ENCODE measurements around the gene SCFD2.

Gene SCFD2

DNA sequence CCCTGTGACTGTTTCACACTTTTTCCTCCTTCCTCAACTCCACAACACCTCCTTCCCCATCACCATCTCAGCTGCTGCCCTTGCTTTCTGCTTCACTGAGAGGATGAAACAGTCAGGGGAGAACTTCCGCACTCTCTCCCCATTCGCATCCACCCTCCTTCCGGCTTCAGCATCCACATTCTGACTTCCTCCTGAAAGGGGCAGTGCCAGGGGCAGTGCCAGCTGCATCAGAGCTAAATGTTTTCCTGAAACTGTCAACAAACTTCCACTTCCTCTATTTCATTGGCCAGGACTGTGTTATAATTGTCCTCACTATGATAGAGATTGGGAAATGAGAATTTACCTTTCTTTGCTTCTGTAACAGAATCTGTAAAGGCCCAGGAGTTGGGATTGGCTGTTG is 521.9 kb downstream of the SCFD2 start:
- TF ChIP-seq, protein P1, sequence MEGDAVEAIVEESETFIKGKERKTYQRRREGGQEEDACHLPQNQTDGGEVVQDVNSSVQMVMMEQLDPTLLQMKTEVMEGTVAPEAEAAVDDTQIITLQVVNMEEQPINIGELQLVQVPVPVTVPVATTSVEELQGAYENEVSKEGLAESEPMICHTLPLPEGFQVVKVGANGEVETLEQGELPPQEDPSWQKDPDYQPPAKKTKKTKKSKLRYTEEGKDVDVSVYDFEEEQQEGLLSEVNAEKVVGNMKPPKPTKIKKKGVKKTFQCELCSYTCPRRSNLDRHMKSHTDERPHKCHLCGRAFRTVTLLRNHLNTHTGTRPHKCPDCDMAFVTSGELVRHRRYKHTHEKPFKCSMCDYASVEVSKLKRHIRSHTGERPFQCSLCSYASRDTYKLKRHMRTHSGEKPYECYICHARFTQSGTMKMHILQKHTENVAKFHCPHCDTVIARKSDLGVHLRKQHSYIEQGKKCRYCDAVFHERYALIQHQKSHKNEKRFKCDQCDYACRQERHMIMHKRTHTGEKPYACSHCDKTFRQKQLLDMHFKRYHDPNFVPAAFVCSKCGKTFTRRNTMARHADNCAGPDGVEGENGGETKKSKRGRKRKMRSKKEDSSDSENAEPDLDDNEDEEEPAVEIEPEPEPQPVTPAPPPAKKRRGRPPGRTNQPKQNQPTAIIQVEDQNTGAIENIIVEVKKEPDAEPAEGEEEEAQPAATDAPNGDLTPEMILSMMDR (IDR thresholded peaks at IDR 0.05; ENCODE audit: unreplicated experiment in 3 of 3) = no peak
- peak overlapping the region in 2 of 3 experiments; percentile 90 to 96 for H3K27ac Mint-ChIP-seq
- no peaks in the 10 kb centered on the region for H3K27me3 Mint-ChIP-seq (ENCODE audit: low read depth)
- H3K36me3 Mint-ChIP-seq (ENCODE audit: low read depth) = no peaks in the 10 kb centered on the region
- no peaks in the 10 kb centered on the region for H3K9me3 Mint-ChIP-seq
- H3K4me3 Mint-ChIP-seq = no peak overlapping the region
- H3K4me1 Mint-ChIP-seq = peaks cover 62% of the 10 kb centered on the region

DNA sequence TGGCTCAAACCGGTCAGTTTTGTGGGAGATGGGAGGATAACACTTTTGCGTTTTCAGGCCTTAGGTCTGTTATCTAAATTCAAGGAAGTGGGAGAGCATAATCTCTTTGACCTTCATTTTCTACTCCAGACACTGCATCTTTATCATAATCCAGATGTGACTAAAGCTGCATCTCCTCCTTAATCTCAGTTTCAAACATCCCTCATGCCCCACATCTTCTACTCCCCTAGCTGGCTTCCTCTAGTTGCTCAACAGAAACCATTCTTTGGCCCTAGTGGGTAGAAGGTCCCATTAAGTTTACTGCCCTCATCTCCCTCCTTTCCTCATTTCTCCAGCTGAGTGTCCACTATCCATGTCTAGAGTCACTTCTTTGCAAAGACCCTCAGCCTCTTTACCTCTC is 522.5 kb downstream of the SCFD2 start:
- TF ChIP-seq, protein P1 (IDR thresholded peaks at IDR 0.05; ENCODE audit: unreplicated experiment in 3 of 3) = no peak
- no peaks in the 10 kb centered on the region for H3K27me3 Mint-ChIP-seq (ENCODE audit: low read depth)
- no peaks in the 10 kb centered on the region for H3K36me3 Mint-ChIP-seq (ENCODE audit: low read depth)

DNA sequence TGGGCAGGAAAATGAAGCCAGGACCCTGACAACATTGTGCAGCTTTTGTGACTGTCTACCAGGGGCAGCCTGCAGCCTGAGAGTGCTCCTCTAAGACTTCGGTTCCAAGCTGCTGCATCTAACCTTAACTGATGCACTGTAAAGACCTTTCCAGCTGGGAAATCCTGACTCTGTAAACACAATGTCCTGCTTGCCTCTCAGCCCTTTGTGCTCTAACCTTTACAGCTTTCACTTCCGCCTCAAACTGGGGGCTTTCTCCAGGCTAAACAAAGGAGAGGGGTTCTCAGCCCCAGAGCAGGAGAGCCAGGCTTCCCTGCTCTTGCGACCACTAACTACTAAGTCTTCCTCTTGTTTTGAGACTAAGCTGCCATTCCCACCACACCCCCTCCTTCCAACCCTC is 523.1 kb downstream of the SCFD2 start:
- TF ChIP-seq, protein P1 (IDR thresholded peaks at IDR 0.05; ENCODE audit: unreplicated experiment in 3 of 3) = no peak
- no peaks in the 10 kb centered on the region for H3K36me3 Mint-ChIP-seq (ENCODE audit: low read depth)
- peaks cover 67% of the 10 kb centered on the region for H3K4me1 Mint-ChIP-seq
- no peaks in the 10 kb centered on the region for H3K9me3 Mint-ChIP-seq
- no peak overlapping the region for H3K4me3 Mint-ChIP-seq
- H3K27ac Mint-ChIP-seq = peak overlapping the region; percentile 70 to 96 (median 90)
- no peaks in the 10 kb centered on the region for H3K27me3 Mint-ChIP-seq (ENCODE audit: low read depth)

More for the DNA sequence above, 522.5 kb downstream of the SCFD2 start:
- peaks cover 67% of the 10 kb centered on the region for H3K4me1 Mint-ChIP-seq
- H3K4me3 Mint-ChIP-seq = no peak overlapping the region
- H3K27ac Mint-ChIP-seq = peak overlapping the region; percentile 70 to 96 (median 90)
- H3K9me3 Mint-ChIP-seq = no peaks in the 10 kb centered on the region

DNA sequence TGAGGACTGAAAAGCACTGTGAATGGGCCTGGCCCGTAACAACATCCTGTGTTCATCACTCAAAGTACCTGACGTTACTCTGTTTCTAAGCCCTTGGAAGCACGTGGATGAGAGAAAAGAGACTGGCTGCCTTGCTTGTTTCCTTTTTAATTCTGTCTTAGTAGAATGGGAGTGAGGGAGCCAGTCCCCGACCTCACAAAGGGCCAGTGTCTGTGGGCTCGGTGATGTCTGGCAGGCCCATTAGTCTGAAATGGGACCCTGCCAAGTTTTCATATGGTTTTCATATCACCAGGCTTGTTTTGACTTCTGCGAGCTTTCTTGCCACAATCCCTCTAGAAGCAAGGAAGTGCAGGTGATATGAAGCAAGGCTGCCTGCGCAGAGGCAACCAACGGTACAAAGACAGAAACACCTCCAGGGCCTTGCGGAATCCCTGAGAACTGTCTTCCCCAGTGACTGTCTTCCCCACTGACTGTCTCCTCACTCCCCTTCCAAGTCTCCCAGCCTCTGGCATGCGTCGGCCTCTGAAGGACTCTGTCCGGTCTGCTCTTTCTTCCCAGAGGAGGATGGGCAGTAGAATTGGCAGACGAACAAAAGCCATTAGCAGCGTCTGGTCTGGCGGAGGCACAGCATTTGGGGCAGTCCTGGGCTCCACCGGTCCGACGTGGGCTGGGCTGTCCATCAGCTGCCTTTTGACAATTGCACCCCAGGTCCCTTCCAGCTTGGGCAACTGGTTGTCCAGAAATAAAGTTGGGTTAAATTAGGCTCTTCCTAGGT is 524.0 kb downstream of the SCFD2 start:
- peaks cover 69% of the 10 kb centered on the region for H3K4me1 Mint-ChIP-seq
- no peaks in the 10 kb centered on the region for H3K9me3 Mint-ChIP-seq
- H3K4me3 Mint-ChIP-seq = peak overlapping the region in 1 of 3 experiments; percentile 53
- TF ChIP-seq, protein P1 (IDR thresholded peaks at IDR 0.05; ENCODE audit: unreplicated experiment in 3 of 3) = no peak
- H3K36me3 Mint-ChIP-seq (ENCODE audit: low read depth) = no peaks in the 10 kb centered on the region
- no peaks in the 10 kb centered on the region for H3K27me3 Mint-ChIP-seq (ENCODE audit: low read depth)
- H3K27ac Mint-ChIP-seq = peak overlapping the region; percentile 67 to 96 (median 90)

DNA sequence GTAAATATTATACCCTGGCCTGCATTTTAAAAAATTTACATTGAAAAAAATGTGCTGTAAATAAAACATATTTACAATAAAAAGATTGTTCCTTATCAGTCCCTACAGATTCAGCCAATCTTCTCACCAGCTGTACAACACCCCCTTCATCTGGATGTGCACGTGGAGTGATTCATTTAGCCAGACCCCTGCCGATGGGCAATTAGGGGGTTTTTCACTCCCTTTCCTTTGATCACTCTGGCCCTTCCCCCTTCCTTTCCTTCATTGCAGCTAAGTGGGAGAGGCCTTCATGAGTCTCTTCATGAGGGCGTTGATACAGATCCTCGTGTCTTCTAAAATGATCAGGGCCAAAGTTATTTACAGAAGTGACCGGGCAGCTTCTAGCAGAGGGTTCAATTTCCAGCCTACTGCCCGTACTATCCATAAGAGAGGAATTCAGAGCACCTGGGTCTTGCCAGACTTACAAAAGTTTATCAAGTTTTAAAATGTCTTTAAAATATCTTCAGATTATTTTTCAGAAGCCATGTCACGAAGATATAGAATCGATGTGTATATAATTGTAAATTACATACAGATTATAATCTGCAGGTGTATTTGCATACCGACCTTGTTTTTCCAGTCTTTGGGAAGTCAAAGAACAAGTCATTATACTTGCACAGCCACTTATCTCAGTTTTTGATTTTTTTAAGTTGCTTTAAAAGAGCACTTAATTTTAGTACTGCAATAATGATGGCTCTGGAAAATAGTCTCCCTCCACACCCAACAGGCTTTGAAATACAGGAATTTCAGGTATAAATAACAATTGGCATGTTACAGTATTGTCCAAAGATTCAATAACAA is 525.1 kb downstream of the SCFD2 start:
- peak overlapping the region; percentile 9 to 96 (median 90) for H3K27ac Mint-ChIP-seq
- H3K36me3 Mint-ChIP-seq (ENCODE audit: low read depth) = no peaks in the 10 kb centered on the region
- H3K27me3 Mint-ChIP-seq (ENCODE audit: low read depth) = no peaks in the 10 kb centered on the region
- TF ChIP-seq, protein P1 (IDR thresholded peaks at IDR 0.05; ENCODE audit: unreplicated experiment in 3 of 3) = no peak
- H3K9me3 Mint-ChIP-seq = no peaks in the 10 kb centered on the region
- peaks cover 69% of the 10 kb centered on the region for H3K4me1 Mint-ChIP-seq
- H3K4me3 Mint-ChIP-seq = no peak overlapping the region

Data from nephron (organoid).